Measurements from ENCODE around the gene ADCK2. TPM values are rescaled to one million over a fixed set of nuclear protein-coding genes. Genes with fewer than 3 reads are reported as not detected.
A peak's percentile ranks its signal among the peaks of the same experiment; 100 is the strongest.

ADCK2 gene
- total and polyA plus RNA-seq, 12 donors, result 6.8 to 33.9 (median 12.8) TPM

GRCh38 chr7:140625908-140626868 lies 46.6 kb upstream of the ADCK2 start:
- intact Hi-C loops (cut with DNase I), result no loop called here
- Histone ChIP-seq H3K36me3 (replicated peaks in 1 of 2) (no peaks in the 10 kb centered on the region), H3K9me3 (replicated peaks in 1 of 3) (no peaks in the 10 kb centered on the region), H3K4me3 (no peak overlapping the region), H3K27me3 (no peaks in the 10 kb centered on the region), H3K27ac (peak overlapping the region in 3 of 5 donors; percentile 43 to 83 (median 66)), H3K4me1 (replicated peaks in 1 of 2) (peaks cover 0 to 4% of the 10 kb centered on the region in 2 donors)
- DNase-seq, result peak; percentile 59 to 89 (median 72)
- TF ChIP-seq CTCF (IDR thresholded peaks at IDR 0.05) (no peak), POLR2A (IDR thresholded peaks at IDR 0.05) (no peak)
- 63 to 71% (median 69%) methylated on average over 17 of the region's 17 CpGs for WGBS, 4 donors

GRCh38 chr7:140631021-140631420 lies 41.7 kb upstream of the ADCK2 start:
- WGBS, 4 donors, result 61 to 63% (median 63%) methylated on average over 6 of the region's 6 CpGs
- no peak for DNase-seq

GRCh38 chr7:140631602-140632001 lies 41.1 kb upstream of the ADCK2 start:
- TF ChIP-seq CTCF (IDR thresholded peaks at IDR 0.05) (no peak), POLR2A (IDR thresholded peaks at IDR 0.05) (no peak)
- Histone ChIP-seq H3K4me1 (replicated peaks in 1 of 2) (peaks cover 0 to 8% of the 10 kb centered on the region in 2 donors), H3K27me3 (no peaks in the 10 kb centered on the region), H3K9me3 (replicated peaks in 1 of 3) (no peaks in the 10 kb centered on the region), H3K27ac (peak overlapping the region in 2 of 5 donors; percentile 7 to 30), H3K4me3 (no peak overlapping the region), H3K36me3 (replicated peaks in 1 of 2) (no peaks in the 10 kb centered on the region)
- no peak for DNase-seq
- intact Hi-C loops (cut with DNase I), result no loop called here
- WGBS, 4 donors, result 68 to 87% (median 80%) methylated on average over 7 of the region's 7 CpGs

More at GRCh38 chr7:140631021-140631420, 41.7 kb upstream of the ADCK2 start:
- H3K4me3 ChIP-seq, result no peak overlapping the region
- H3K27ac ChIP-seq, result peak overlapping the region in 2 of 5 donors; percentile 30 to 34
- no peaks in the 10 kb centered on the region for H3K36me3 ChIP-seq (replicated peaks in 1 of 2)
- no peaks in the 10 kb centered on the region for H3K27me3 ChIP-seq
- TF ChIP-seq POLR2A (IDR thresholded peaks at IDR 0.05) (no peak), CTCF (IDR thresholded peaks at IDR 0.05) (no peak)
- H3K9me3 ChIP-seq (replicated peaks in 1 of 3), result no peaks in the 10 kb centered on the region
- intact Hi-C loops (cut with DNase I), result no loop called here
- H3K4me1 ChIP-seq (replicated peaks in 1 of 2), result peaks cover 0 to 8% of the 10 kb centered on the region in 2 donors

- intact Hi-C loops (cut with DNase I), result no loop called here
- H3K27me3 ChIP-seq, result no peaks in the 10 kb centered on the region
- peak overlapping the region in 2 of 5 donors; percentile 57 to 65 for H3K27ac ChIP-seq
Observed at GRCh38 chr7:140635345-140635744, 37.4 kb upstream of the ADCK2 start.

More at GRCh38 chr7:140635345-140635744, 37.4 kb upstream of the ADCK2 start:
- 10 to 36% (median 30%) methylated on average over 5 of the region's 5 CpGs for WGBS, 4 donors
- TF ChIP-seq POLR2A (IDR thresholded peaks at IDR 0.05), result no peak
- no peak for TF ChIP-seq CTCF (IDR thresholded peaks at IDR 0.05)
- peak in 1 of 7 donors; percentile 9 for DNase-seq
- H3K36me3 ChIP-seq (replicated peaks in 1 of 2), result no peaks in the 10 kb centered on the region
- peaks cover 0 to 8% of the 10 kb centered on the region in 2 donors for H3K4me1 ChIP-seq (replicated peaks in 1 of 2)
- no peaks in the 10 kb centered on the region for H3K9me3 ChIP-seq (replicated peaks in 1 of 3)
- no peak overlapping the region for H3K4me3 ChIP-seq
